Cardiac muscle cell (in vitro differentiated cells and primary cell): ENCODE data around the gene RFTN1. TPM values are rescaled to one million over a fixed set of nuclear protein-coding genes. Genes with fewer than 3 reads are reported as not detected.

Experiments
- DNase-seq, 2 donors: peaks; one replicate each; pipeline versions ENCODE4 v3.0.0 to v3.0.0-alpha.2; 2010 to 2017; ENCODE audit warnings: low read depth in 1 of 2, low spot score in 1 of 2
- H3K27ac ChIP-seq: fragments of 200-600 bp; sonication (generic); 2 replicates; pipeline ENCODE4 v1.5.1; 2016
- H3K27me3 ChIP-seq: fragments of 200-600 bp; sonication (generic); 2 replicates; pipeline ENCODE4 v1.6.0; 2016; ENCODE audit warnings: control low read depth
- H3K36me3 ChIP-seq: fragments of 200-600 bp; sonication (generic); 2 replicates; pipeline ENCODE4 v1.5.1; 2016; ENCODE audit warnings: control low read depth
- H3K4me1 ChIP-seq: fragments of 200-600 bp; sonication (generic); 2 replicates; pipeline ENCODE4 v1.8.1; 2017; ENCODE audit warnings: low read depth, mild to moderate bottlenecking, mixed run types
- H3K4me3 ChIP-seq: fragments of 200-600 bp; sonication (generic); 2 replicates; pipeline ENCODE4 v1.5.1; 2016; ENCODE audit warnings: mild to moderate bottlenecking
- H3K9me3 ChIP-seq: fragments of 200-600 bp; sonication (generic); 2 replicates; pipeline ENCODE4 v1.5.1; 2017; ENCODE audit warnings: low read depth, mild to moderate bottlenecking, control low read depth
- CTCF ChIP-seq: IDR thresholded peaks from 2 replicates; pipeline ENCODE4 v1.5.1; 2012; ENCODE audit warnings: low read depth, mild to moderate bottlenecking, low read length
- polyA plus RNA-seq: library from polyadenylated mRNA; unstranded; fragments of >200 nt; fragmentation: Nextera tagmentation; extraction: Ambion mirVana; gene quantifications from 2 replicates; pipeline ENCODE4 v1.2.1, GENCODE V29; 2016
- total RNA-seq: library from RNA; depleted of rRNA; stranded (reverse); fragments of >200 nt; gene quantifications from 2 replicates; pipeline ENCODE4 v1.2.3, GENCODE V29; 2016

Gene RFTN1
- total and polyA plus RNA-seq, 2 experiments from 2014 or later, result 30.6 to 42.4 TPM

GRCh38 chr3:16485395-16485992 lies 28.0 kb downstream of the RFTN1 start:
- TF ChIP-seq CTCF, result no peak

GRCh38 chr3:16484984-16485383 lies 28.5 kb downstream of the RFTN1 start:
- no peaks in the 10 kb centered on the region for H3K27me3 ChIP-seq

More at GRCh38 chr3:16485395-16485992, 28.0 kb downstream of the RFTN1 start:
- Histone ChIP-seq H3K27me3 (no peaks in the 10 kb centered on the region), H3K36me3 (no peaks in the 10 kb centered on the region), H3K4me3 (no peak overlapping the region), H3K4me1 (peaks cover 20% of the 10 kb centered on the region), H3K27ac (no peak overlapping the region), H3K9me3 (no peaks in the 10 kb centered on the region)
- no peak for DNase-seq

GRCh38 chr3:16484216-16484615 lies 29.3 kb downstream of the RFTN1 start:
- DNase-seq, result peak in 1 of 2 donors; percentile 99
- Histone ChIP-seq H3K4me3 (no peak overlapping the region), H3K36me3 (no peaks in the 10 kb centered on the region), H3K9me3 (no peaks in the 10 kb centered on the region), H3K4me1 (peaks cover 10% of the 10 kb centered on the region), H3K27ac (no peak overlapping the region), H3K27me3 (no peaks in the 10 kb centered on the region)
- TF ChIP-seq CTCF, result no peak

More at GRCh38 chr3:16484984-16485383, 28.5 kb downstream of the RFTN1 start:
- H3K36me3 ChIP-seq, result no peaks in the 10 kb centered on the region
- H3K4me1 ChIP-seq, result peaks cover 16% of the 10 kb centered on the region
- no peak overlapping the region for H3K27ac ChIP-seq
- DNase-seq, result no peak
- no peaks in the 10 kb centered on the region for H3K9me3 ChIP-seq
- H3K4me3 ChIP-seq, result no peak overlapping the region
- TF ChIP-seq CTCF, result no peak

GRCh38 chr3:16482770-16483531 lies 30.5 kb downstream of the RFTN1 start:
- DNase-seq, result no peak
- H3K27ac ChIP-seq, result no peak overlapping the region
- peaks cover 10% of the 10 kb centered on the region for H3K4me1 ChIP-seq
- no peaks in the 10 kb centered on the region for H3K36me3 ChIP-seq
- H3K4me3 ChIP-seq, result no peak overlapping the region
- TF ChIP-seq CTCF, result no peak
- H3K27me3 ChIP-seq, result no peaks in the 10 kb centered on the region
- H3K9me3 ChIP-seq, result no peaks in the 10 kb centered on the region

GRCh38 chr3:16482194-16482769 lies 31.2 kb downstream of the RFTN1 start:
- Histone ChIP-seq H3K9me3 (no peaks in the 10 kb centered on the region), H3K27me3 (no peaks in the 10 kb centered on the region), H3K4me3 (no peak overlapping the region), H3K27ac (no peak overlapping the region), H3K36me3 (no peaks in the 10 kb centered on the region), H3K4me1 (peaks cover 10% of the 10 kb centered on the region)
- TF ChIP-seq CTCF, result no peak
- no peak for DNase-seq
